B cell (primary cell): ENCODE data around the gene MED12L. TPM values are rescaled to one million over a fixed set of nuclear protein-coding genes. Genes with fewer than 3 reads are reported as not detected.
A peak's percentile ranks its signal among the peaks of the same experiment; 100 is the strongest.

Experiments
- ATAC-seq: fragments of 200-7000 bp; cut with Tn5 transposase; one replicate; pipeline ENCODE4 v1.10.0; 2021; ENCODE audit warnings: low read depth, mild to moderate bottlenecking, moderate number of reproducible peaks, moderate library complexity
- CTCF ChIA-PET: fragments of 350-600 bp; sonication (Branson Sonifier 250); formaldehyde crosslinking; loops from one replicate; lab custom pipeline; 2021; ENCODE audit warnings: antibody characterized with exemption, inconsistent platforms; lab: Charles Lee
- POLR2A ChIA-PET: fragments of 350-600 bp; sonication (Branson Sonifier 250); formaldehyde crosslinking; loops from one replicate; lab custom pipeline; 2021; ENCODE audit warnings: antibody characterized with exemption; lab: Charles Lee
- DNase-seq: peaks from one replicate; pipeline ENCODE4 v3.0.0; 2013
- H2AFZ ChIP-seq: 2 replicates; pipeline ENCODE4 v1.6.1; 2012; ENCODE audit warnings: mild to moderate bottlenecking, low read depth, low read length; ENCODE audit not compliant: insufficient read depth, poor library complexity, severe bottlenecking
- H3K27ac ChIP-seq, 2 donors: 1 replicate in 1 of 2; 2 replicates in 1 of 2; pipeline ENCODE4 v1.5.1; 2012 to 2013; ENCODE audit warnings: low read length in 2 of 2, mild to moderate bottlenecking in 2 of 2, moderate library complexity in 1 of 2
- H3K27me3 ChIP-seq, 4 experiments: fragments of 200-600 bp in 1 of 4; sonication (generic) in 1 of 4; replicated peaks in 1 of 4; 1 replicate in 2 of 4; 2 replicates in 2 of 4; pipeline versions ENCODE4 v1.6.1 to v1.7.0; 2013 to 2016; ENCODE audit warnings: low read length in 3 of 4, mild to moderate bottlenecking in 2 of 4, mixed read lengths in 1 of 4, moderate library complexity in 1 of 4; ENCODE audit not compliant: insufficient read depth in 4 of 4, control insufficient read depth in 3 of 4; ENCODE audit errors: control extremely low read depth in 1 of 4
- H3K36me3 ChIP-seq, 2 experiments: replicated peaks in 1 of 2; 1 replicate in 1 of 2; 2 replicates in 1 of 2; pipeline versions ENCODE4 v1.6.1 to v1.7.1; 2013; ENCODE audit warnings: low read length in 1 of 2; ENCODE audit not compliant: insufficient read depth in 2 of 2, control insufficient read depth in 1 of 2; ENCODE audit errors: control extremely low read depth in 1 of 2, extremely low read depth in 1 of 2
- H3K4me1 ChIP-seq, 2 donors: fragments of 200-600 bp in 1 of 2; sonication (generic) in 1 of 2; 1 replicate in 1 of 2; 2 replicates in 1 of 2; pipeline versions ENCODE4 v1.5.1 to v1.6.1; 2013 to 2017; ENCODE audit warnings: low read length in 2 of 2; ENCODE audit not compliant: control insufficient read depth in 2 of 2, insufficient read depth in 2 of 2
- H3K4me2 ChIP-seq: replicated peaks from 2 replicates; pipeline ENCODE3; 2012; ENCODE audit warnings: mild to moderate bottlenecking, low read depth, low read length; ENCODE audit not compliant: poor library complexity, severe bottlenecking
- H3K4me3 ChIP-seq, 5 experiments: fragments of 200-600 bp in 1 of 5; sonication (generic) in 1 of 5; 1 replicate in 3 of 5; 2 replicates in 2 of 5; pipeline versions ENCODE4 v1.5.1 to v1.7.0; 2011 to 2016; ENCODE audit warnings: low read length in 4 of 5, mild to moderate bottlenecking in 4 of 5, low read depth in 2 of 5, control low read depth in 1 of 5, moderate library complexity in 1 of 5; ENCODE audit not compliant: insufficient read depth in 1 of 5; ENCODE audit errors: control extremely low read depth in 1 of 5, extremely low read depth in 1 of 5
- H3K79me2 ChIP-seq: fragments of 200-600 bp; sonication (generic); one replicate; pipeline ENCODE4 v1.6.0; 2016; ENCODE audit warnings: low read length; ENCODE audit not compliant: control insufficient read depth, insufficient read depth
- H3K9ac ChIP-seq: fragments of 200-600 bp; sonication (generic); 2 replicates; pipeline ENCODE4 v1.6.1; 2017; ENCODE audit warnings: mild to moderate bottlenecking, low read length, moderate library complexity
- H3K9me3 ChIP-seq, 3 donors: one replicate each; pipeline versions ENCODE4 v1.6.1 to v1.7.1; 2013; ENCODE audit warnings: low read length in 2 of 3; ENCODE audit not compliant: control insufficient read depth in 2 of 3, insufficient read depth in 1 of 3; ENCODE audit errors: control extremely low read depth in 1 of 3
- H4K20me1 ChIP-seq: 2 replicates; pipeline ENCODE4 v1.6.0; 2012; ENCODE audit warnings: mild to moderate bottlenecking, low read length; ENCODE audit not compliant: insufficient read depth, control insufficient read depth, poor library complexity, severe bottlenecking
- H3K27ac Mint-ChIP-seq: one replicate; pipeline ENCODE4 v1.8.0; 2021; ENCODE audit warnings: mixed read lengths
- H3K27me3 Mint-ChIP-seq: one replicate; pipeline ENCODE4 v1.8.0; 2021; ENCODE audit warnings: mixed read lengths
- H3K4me1 Mint-ChIP-seq: one replicate; pipeline ENCODE4 v1.8.0; 2021; ENCODE audit warnings: mixed read lengths
- H3K4me3 Mint-ChIP-seq: one replicate; pipeline ENCODE4 v1.8.0; 2021; ENCODE audit warnings: mixed read lengths
- H3K9me3 Mint-ChIP-seq: one replicate; pipeline ENCODE4 v1.8.0; 2022; ENCODE audit warnings: mixed read lengths; ENCODE audit not compliant: insufficient read depth
- EZH2 ChIP-seq: IDR thresholded peaks from 2 replicates; pipeline ENCODE4 v1.6.1; 2012; ENCODE audit warnings: borderline replicate concordance, low read depth, mild to moderate bottlenecking, moderate library complexity, low read length; ENCODE audit not compliant: insufficient read depth, poor library complexity, severe bottlenecking
- WGBS: methylation state at CpG from one replicate; pipeline ENCODE4 v1.1.5; 2013; ENCODE audit warnings: missing lambda C conversion rate; ENCODE audit not compliant: insufficient coverage; 5-methylcytosine and 5-hydroxymethylcytosine counted together
- intact Hi-C: fragments of 100-400 bp; cut with micrococcal nuclease; formaldehyde crosslinking; loops from one replicate; pipeline ENCODE4 v1.10.0; 2022
- polyA plus RNA-seq: library from polyadenylated mRNA; depleted of rRNA; stranded (reverse); fragments of >200 nt; gene quantifications from 2 replicates; pipeline ENCODE4 v1.2.3, GENCODE V29; 2012
- total RNA-seq, 2 donors: library from RNA; stranded (reverse); fragments of 120-200 nt in 1 of 2; gene quantifications; 1 replicate in 1 of 2; 2 replicates in 1 of 2; pipeline versions ENCODE4 v1.2.3 to v1.2.4, GENCODE V29; 2013 to 2022
- TF ChIP-seq, protein P1 (sequence below): fragments of 200-600 bp; IDR thresholded peaks from one replicate; pipeline ENCODE4 v1.8.0; 2022; ENCODE audit warnings: antibody characterized with exemption, mild to moderate bottlenecking

The MED12L gene
- total and polyA plus RNA-seq, 2 donors (not counting 1 experiment from before 2014, with no cell fraction given): 0.07 to 0.30 TPM

DNA sequence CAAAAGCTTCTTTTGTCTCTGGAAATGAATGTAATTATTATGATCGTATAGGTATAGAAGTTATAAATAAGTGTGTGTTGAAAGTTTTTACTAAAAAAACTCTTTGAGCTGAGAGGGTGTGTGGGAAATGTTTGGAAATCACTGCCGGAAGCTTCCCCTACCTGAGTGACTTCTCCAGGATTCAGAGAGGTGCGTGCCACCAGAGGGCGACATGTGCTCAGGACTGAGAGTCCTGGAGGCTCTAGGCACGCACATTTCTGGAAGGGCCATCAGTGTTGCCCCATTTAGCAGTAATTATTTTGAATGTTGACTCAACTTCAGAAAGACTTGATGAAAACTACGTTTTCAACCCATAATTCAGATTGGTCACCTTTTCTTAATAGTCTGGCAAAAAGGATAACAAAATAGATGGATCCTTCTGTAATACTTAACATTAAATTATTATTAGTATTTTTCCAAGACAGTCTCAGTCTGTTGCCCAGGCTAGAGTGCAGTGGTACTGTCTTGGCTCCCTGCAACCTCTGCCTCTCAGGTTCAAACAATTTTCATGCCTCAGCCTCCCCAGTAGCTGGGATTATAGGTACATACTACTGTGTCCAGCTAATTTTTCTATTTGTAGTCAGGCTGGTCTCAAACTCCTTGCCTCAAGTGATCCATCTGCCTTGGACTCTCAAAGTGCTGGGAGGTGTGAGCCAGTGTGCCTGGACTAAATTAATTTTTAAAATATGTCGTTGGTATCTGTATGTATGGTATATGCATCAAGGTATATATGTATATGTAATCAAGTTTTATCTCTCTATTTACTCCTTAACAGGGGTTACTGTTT lies 83.0 kb downstream of the MED12L start:
- 33% methylated on average over 4 of the region's 7 CpGs for WGBS
- no peak overlapping the region for H3K4me3 ChIP-seq

More for the DNA sequence above, 83.0 kb downstream of the MED12L start:
- no peak overlapping the region for H2AFZ ChIP-seq
- ATAC-seq: peak; percentile 31
- no peak for TF ChIP-seq EZH2
- TF ChIP-seq, protein P1, sequence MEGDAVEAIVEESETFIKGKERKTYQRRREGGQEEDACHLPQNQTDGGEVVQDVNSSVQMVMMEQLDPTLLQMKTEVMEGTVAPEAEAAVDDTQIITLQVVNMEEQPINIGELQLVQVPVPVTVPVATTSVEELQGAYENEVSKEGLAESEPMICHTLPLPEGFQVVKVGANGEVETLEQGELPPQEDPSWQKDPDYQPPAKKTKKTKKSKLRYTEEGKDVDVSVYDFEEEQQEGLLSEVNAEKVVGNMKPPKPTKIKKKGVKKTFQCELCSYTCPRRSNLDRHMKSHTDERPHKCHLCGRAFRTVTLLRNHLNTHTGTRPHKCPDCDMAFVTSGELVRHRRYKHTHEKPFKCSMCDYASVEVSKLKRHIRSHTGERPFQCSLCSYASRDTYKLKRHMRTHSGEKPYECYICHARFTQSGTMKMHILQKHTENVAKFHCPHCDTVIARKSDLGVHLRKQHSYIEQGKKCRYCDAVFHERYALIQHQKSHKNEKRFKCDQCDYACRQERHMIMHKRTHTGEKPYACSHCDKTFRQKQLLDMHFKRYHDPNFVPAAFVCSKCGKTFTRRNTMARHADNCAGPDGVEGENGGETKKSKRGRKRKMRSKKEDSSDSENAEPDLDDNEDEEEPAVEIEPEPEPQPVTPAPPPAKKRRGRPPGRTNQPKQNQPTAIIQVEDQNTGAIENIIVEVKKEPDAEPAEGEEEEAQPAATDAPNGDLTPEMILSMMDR: peak; percentile 79
- H3K9ac ChIP-seq: no peak overlapping the region
- POLR2A ChIA-PET: no interaction called here
- H4K20me1 ChIP-seq: no peaks in the 10 kb centered on the region
- no peaks in the 10 kb centered on the region for H3K36me3 ChIP-seq
- Mint-ChIP-seq H3K27me3 (no peaks in the 10 kb centered on the region), H3K9me3 (no peaks in the 10 kb centered on the region), H3K4me3 (no peak overlapping the region), H3K4me1 (peaks cover 33% of the 10 kb centered on the region), H3K27ac (no peak overlapping the region)
- H3K9me3 ChIP-seq: no peaks in the 10 kb centered on the region
- CTCF ChIA-PET: interaction anchor here (0.6 to 8.5 kb wide), 47 partner anchors 10 to 1357 kb away, joined by 3 to 201 read pairs (median 4); partner anchors contain the start of genes IGSF10, P2RY12 and P2RY14
- DNase-seq: peak; percentile 69
- peaks cover 35 to 38% of the 10 kb centered on the region in 2 donors for H3K4me1 ChIP-seq
- H3K27ac ChIP-seq: no peak overlapping the region
- intact Hi-C loops: loop anchor here (1.0 kb wide), 4 partner anchors 59 to 671 kb away; partner anchors contain the start of gene P2RY14
- no peak overlapping the region for H3K4me2 ChIP-seq
- no peaks in the 10 kb centered on the region for H3K27me3 ChIP-seq
- H3K79me2 ChIP-seq: no peaks in the 10 kb centered on the region
